Measurements from ENCODE around the gene UBE3C.

DNA sequence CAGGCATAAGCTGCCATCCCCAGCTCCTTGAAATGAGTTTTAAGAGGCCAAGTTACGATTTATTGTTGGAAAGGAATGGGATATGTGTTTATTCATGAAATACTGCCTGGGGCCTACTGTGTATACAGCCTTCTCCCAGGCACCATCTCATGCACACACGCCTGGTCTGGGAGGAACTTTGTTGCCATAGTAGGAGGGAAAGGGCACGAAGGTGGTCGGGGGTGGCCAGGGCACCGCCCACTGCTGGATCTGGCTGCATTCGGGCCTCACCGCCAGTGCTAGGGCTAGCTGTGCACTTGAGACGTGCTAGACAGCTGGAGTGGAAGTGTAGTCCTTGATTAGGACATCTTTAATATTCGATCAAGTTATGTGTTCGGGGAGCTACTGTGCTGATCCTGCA, 84.0 kb downstream of the UBE3C start:
- TF ChIP-seq, protein P1, sequence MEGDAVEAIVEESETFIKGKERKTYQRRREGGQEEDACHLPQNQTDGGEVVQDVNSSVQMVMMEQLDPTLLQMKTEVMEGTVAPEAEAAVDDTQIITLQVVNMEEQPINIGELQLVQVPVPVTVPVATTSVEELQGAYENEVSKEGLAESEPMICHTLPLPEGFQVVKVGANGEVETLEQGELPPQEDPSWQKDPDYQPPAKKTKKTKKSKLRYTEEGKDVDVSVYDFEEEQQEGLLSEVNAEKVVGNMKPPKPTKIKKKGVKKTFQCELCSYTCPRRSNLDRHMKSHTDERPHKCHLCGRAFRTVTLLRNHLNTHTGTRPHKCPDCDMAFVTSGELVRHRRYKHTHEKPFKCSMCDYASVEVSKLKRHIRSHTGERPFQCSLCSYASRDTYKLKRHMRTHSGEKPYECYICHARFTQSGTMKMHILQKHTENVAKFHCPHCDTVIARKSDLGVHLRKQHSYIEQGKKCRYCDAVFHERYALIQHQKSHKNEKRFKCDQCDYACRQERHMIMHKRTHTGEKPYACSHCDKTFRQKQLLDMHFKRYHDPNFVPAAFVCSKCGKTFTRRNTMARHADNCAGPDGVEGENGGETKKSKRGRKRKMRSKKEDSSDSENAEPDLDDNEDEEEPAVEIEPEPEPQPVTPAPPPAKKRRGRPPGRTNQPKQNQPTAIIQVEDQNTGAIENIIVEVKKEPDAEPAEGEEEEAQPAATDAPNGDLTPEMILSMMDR (IDR thresholded peaks at IDR 0.05) = no peak
- no peak for TF ChIP-seq POLR2AphosphoS5 (IDR thresholded peaks at IDR 0.05)

Measured in prostate gland (tissue), 2 donors.